ENCODE data around the gene LRRC59. TPM values are rescaled to one million over a fixed set of nuclear protein-coding genes. Genes with fewer than 3 reads are reported as not detected.

Gene LRRC59
- total and polyA plus RNA-seq, 2 of the 8 experiments (the other 6 are each of a cell fraction or from before 2014, with no cell fraction given), result 48.3 to 117 TPM

- TF ChIP-seq CHD7 (IDR thresholded peaks at IDR 0.05; ENCODE audit: insufficient replicate concordance, low read length), result no peak
- no peak for TF ChIP-seq TAF7 (optimal IDR thresholded peaks at IDR 0.05; ENCODE audit: borderline replicate concordance, low read depth, low read length)
- TF ChIP-seq EP300 (IDR thresholded peaks at IDR 0.05; ENCODE audit: borderline replicate concordance in 1 of 2, low read depth in 2 of 2, low read length in 2 of 2), result no peak
- TF ChIP-seq NRF1 (IDR thresholded peaks at IDR 0.05; ENCODE audit: low read depth, low read length), result no peak
- TF ChIP-seq MAX (IDR thresholded peaks at IDR 0.05), result no peak
- no peak for TF ChIP-seq SP2 (IDR thresholded peaks at IDR 0.05; ENCODE audit: low read length)
- no peak for TF ChIP-seq HDAC6 (IDR thresholded peaks at IDR 0.05; ENCODE audit: low read depth, low read length)
- no peak for TF ChIP-seq GTF2F1 (IDR thresholded peaks at IDR 0.05; ENCODE audit: borderline replicate concordance, low read depth, low read length)
- no peak for TF ChIP-seq CBX8 (IDR thresholded peaks at IDR 0.05; ENCODE audit: borderline replicate concordance, low read depth, low read length)
- no peak for TF ChIP-seq SUZ12 (IDR thresholded peaks at IDR 0.05; ENCODE audit: low read length)
- no peak for TF ChIP-seq JUN (IDR thresholded peaks at IDR 0.05; ENCODE audit: low read depth, low read length)
- no peak for TF ChIP-seq CHD2 (IDR thresholded peaks at IDR 0.05; ENCODE audit: low read length)
Observed at GRCh38 chr17:50349243-50349600, 48.1 kb downstream of the LRRC59 start (continued).
